ENCODE measurements around the gene LIME1.

- TF ChIP-seq POLR2A (conservative IDR thresholded peaks at IDR 0.05) (no peak), SNAPC5 (CRISPR knock-in tag; IDR thresholded peaks at IDR 0.05) (no peak), ZNF174 (CRISPR knock-in tag; IDR thresholded peaks at IDR 0.05) (no peak), ZBTB2 (IDR thresholded peaks at IDR 0.05) (no peak), SP2 (IDR thresholded peaks at IDR 0.05; ENCODE audit: extremely low read depth, low read depth, low read length, poor library complexity, severe bottlenecking) (no peak), KAT7 (CRISPR knock-in tag; IDR thresholded peaks at IDR 0.05; ENCODE audit: borderline replicate concordance) (no peak), NR2C2 (CRISPR knock-in tag; IDR thresholded peaks at IDR 0.05) (no peak), NR2C2 (tag; IDR thresholded peaks at IDR 0.05) (no peak), ZBTB26 (CRISPR knock-in tag; IDR thresholded peaks at IDR 0.05) (no peak), DACH1 (IDR thresholded peaks at IDR 0.05; ENCODE audit: partially characterized antibody) (no peak), POU5F1 (IDR thresholded peaks at IDR 0.05; ENCODE audit: borderline replicate concordance, low read depth, low read length, partially characterized antibody) (no peak)
These were observed 9.0 kb downstream of the LIME1 start for GRCh38 chr20:63745424-63745805.
